ENCODE data around the gene DIABLO. TPM values are rescaled to one million over a fixed set of nuclear protein-coding genes. Genes with fewer than 3 reads are reported as not detected.
"Not testable (repeated sequence)": the region's sequence is repeated elsewhere in the genome, so short reads cannot be mapped to it uniquely, and the experiment has no call there.

DIABLO gene
- total RNA-seq, 6 donors from 2014 or later: 27.2 to 61.8 (median 42.1) TPM

- Histone ChIP-seq H3K4me3 (peak within 1 kb of the TSS; percentile 51 to 81 (median 65)), H3K27me3 (peaks cover 0 to 20% (median 11%) of the 10 kb centered on the region in 4 donors), H3K27ac (no peak within 1 kb of the TSS), H3K9me3 (no peaks in the 10 kb centered on the region), H3K4me1 (peaks cover 18 to 35% (median 21%) of the 10 kb centered on the region in 4 donors), H3K36me3 (peaks cover 0 to 21% (median 18%) of the 10 kb centered on the region in 4 donors)
- 0 to 2% methylated on average over 4 to 11 of the region's 104 CpGs for WGBS, 2 donors
- peak; percentile 65 to 92 for DNase-seq
- ATAC-seq (ENCODE audit: low FRiP score in 2 of 2): peak; percentile 68 to 88
- TF ChIP-seq EP300 (IDR thresholded peaks at IDR 0.05) (no peak), CTCF (IDR thresholded peaks at IDR 0.05) (no peak), POLR2AphosphoS5 (IDR thresholded peaks at IDR 0.05) (no peak), POLR2A (IDR thresholded peaks at IDR 0.05) (no peak)
These were observed 22.3 kb downstream of the DIABLO start, which contains the start of gene B3GNT4 for GRCh38 chr12:122203301-122204166. B3GNT4 (plus strand) TSS chr12:122203709; CDS start chr12:122204619, 910 bp downstream.

GRCh38 chr12:122202811-122203210 is 23.0 kb downstream of the DIABLO start:
- H3K9me3 ChIP-seq; H3K27ac ChIP-seq; ATAC-seq (ENCODE audit: low FRiP score in 2 of 2); DNase-seq: not testable (repeated sequence)
- peaks cover 0 to 14% (median 10%) of the 10 kb centered on the region in 4 donors for H3K36me3 ChIP-seq
- peak overlapping the region in 3 of 4 donors; percentile 51 to 81 (median 63) for H3K4me3 ChIP-seq
- H3K27me3 ChIP-seq: peaks cover 0 to 20% (median 11%) of the 10 kb centered on the region in 4 donors
- H3K4me1 ChIP-seq: peaks cover 18 to 35% (median 21%) of the 10 kb centered on the region in 4 donors
- 58 to 67% methylated on average over 19 of the region's 19 CpGs for WGBS, 2 donors

GRCh38 chr12:122202017-122202416 is 23.8 kb downstream of the DIABLO start:
- Histone ChIP-seq H3K27me3 (peaks cover 0 to 20% (median 11%) of the 10 kb centered on the region in 4 donors), H3K4me3 (no peak overlapping the region), H3K4me1 (peaks cover 18 to 35% (median 21%) of the 10 kb centered on the region in 4 donors), H3K9me3 (no peaks in the 10 kb centered on the region), H3K36me3 (peaks cover 0 to 6% (median 3%) of the 10 kb centered on the region in 4 donors), H3K27ac (no peak overlapping the region)
- no peak for TF ChIP-seq POLR2A (IDR thresholded peaks at IDR 0.05)
- TF ChIP-seq CTCF (IDR thresholded peaks at IDR 0.05): no peak
- no peak for TF ChIP-seq EP300 (IDR thresholded peaks at IDR 0.05)
- no peak for TF ChIP-seq POLR2AphosphoS5 (IDR thresholded peaks at IDR 0.05)
- ATAC-seq (ENCODE audit: low FRiP score in 2 of 2): no peak
- no peak for DNase-seq
- WGBS, 2 donors: 96 to 97% methylated on average over 6 of the region's 6 CpGs

- ATAC-seq (ENCODE audit: low FRiP score in 2 of 2) (no peak), DNase-seq (no peak)
- H3K4me3 ChIP-seq: no peak overlapping the region
- H3K27ac ChIP-seq: no peak overlapping the region
- peaks cover 0 to 20% (median 11%) of the 10 kb centered on the region in 4 donors for H3K27me3 ChIP-seq
- peaks cover 18 to 35% (median 21%) of the 10 kb centered on the region in 4 donors for H3K4me1 ChIP-seq
- no peaks in the 10 kb centered on the region for H3K9me3 ChIP-seq
- TF ChIP-seq EP300 (IDR thresholded peaks at IDR 0.05) (no peak), POLR2AphosphoS5 (IDR thresholded peaks at IDR 0.05) (no peak), CTCF (IDR thresholded peaks at IDR 0.05) (no peak), POLR2A (IDR thresholded peaks at IDR 0.05) (no peak)
- H3K36me3 ChIP-seq: no peaks in the 10 kb centered on the region
- WGBS, 2 donors: 85 to 93% methylated on average over 4 to 5 of the region's 5 CpGs
These were observed 24.5 kb downstream of the DIABLO start for GRCh38 chr12:122201381-122201780.

GRCh38 chr12:122200541-122201175 is 25.2 kb downstream of the DIABLO start:
- Histone ChIP-seq H3K4me3 (no peak overlapping the region), H3K27me3 (peaks cover 0 to 20% (median 11%) of the 10 kb centered on the region in 4 donors), H3K27ac (no peak overlapping the region), H3K36me3 (no peaks in the 10 kb centered on the region), H3K4me1 (peaks cover 20 to 29% (median 21%) of the 10 kb centered on the region in 4 donors), H3K9me3 (no peaks in the 10 kb centered on the region)
- 64 to 76% methylated on average over 21 of the region's 24 CpGs for WGBS, 2 donors
- ATAC-seq (ENCODE audit: low FRiP score in 2 of 2): peak in 1 of 2 donors; percentile 22
- peak in 1 of 2 donors; percentile 69 for DNase-seq
- no peak for TF ChIP-seq POLR2A (IDR thresholded peaks at IDR 0.05)
- TF ChIP-seq CTCF (IDR thresholded peaks at IDR 0.05): no peak
- TF ChIP-seq EP300 (IDR thresholded peaks at IDR 0.05): no peak

Data from upper lobe of left lung (tissue), 6 donors.